Testis (tissue), 2 donors: ENCODE measurements around the gene RBPMS2.

ENCODE experiments used
- POLR2A ChIP-seq: fragments of 450-650 bp; IDR thresholded peaks from one replicate; pipeline ENCODE4 v1.6.1; 2017; ENCODE audit warnings: antibody characterized with exemption, mild to moderate bottlenecking, moderate library complexity
- TF ChIP-seq, protein P1 (sequence below), 3 experiments: fragments of 450-650 bp in 2 of 3; fragments of 200-600 bp in 1 of 3; sonication (generic) in 1 of 3; IDR thresholded peaks; one replicate each; pipeline ENCODE4 v1.5.1; 2016 to 2019; ENCODE audit warnings: antibody characterized with exemption in 3 of 3, mild to moderate bottlenecking in 2 of 3, moderate library complexity in 1 of 3

DNA sequence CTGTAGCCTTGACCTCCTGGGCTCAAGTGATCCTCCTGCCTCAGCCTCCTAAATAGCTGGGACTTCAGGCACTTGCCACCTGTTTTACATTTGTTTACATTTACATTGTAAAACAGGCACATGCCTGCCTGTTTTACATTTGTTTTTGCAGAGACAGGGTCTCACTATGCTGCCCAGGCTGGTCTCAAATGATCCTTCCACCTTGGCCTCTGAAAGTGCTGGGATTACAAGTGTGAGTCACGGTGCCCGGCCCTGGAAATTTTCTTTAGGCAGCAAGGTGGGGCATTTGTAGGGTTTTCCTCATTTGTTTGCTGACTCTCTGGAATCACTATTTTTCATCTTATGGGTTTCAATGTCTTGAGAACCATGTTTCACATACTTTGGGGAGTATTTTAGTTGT, 25.1 kb upstream of the RBPMS2 start:
- TF ChIP-seq, protein P1, sequence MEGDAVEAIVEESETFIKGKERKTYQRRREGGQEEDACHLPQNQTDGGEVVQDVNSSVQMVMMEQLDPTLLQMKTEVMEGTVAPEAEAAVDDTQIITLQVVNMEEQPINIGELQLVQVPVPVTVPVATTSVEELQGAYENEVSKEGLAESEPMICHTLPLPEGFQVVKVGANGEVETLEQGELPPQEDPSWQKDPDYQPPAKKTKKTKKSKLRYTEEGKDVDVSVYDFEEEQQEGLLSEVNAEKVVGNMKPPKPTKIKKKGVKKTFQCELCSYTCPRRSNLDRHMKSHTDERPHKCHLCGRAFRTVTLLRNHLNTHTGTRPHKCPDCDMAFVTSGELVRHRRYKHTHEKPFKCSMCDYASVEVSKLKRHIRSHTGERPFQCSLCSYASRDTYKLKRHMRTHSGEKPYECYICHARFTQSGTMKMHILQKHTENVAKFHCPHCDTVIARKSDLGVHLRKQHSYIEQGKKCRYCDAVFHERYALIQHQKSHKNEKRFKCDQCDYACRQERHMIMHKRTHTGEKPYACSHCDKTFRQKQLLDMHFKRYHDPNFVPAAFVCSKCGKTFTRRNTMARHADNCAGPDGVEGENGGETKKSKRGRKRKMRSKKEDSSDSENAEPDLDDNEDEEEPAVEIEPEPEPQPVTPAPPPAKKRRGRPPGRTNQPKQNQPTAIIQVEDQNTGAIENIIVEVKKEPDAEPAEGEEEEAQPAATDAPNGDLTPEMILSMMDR (IDR thresholded peaks at IDR 0.05) = no peak
- TF ChIP-seq POLR2A = no peak
